Fibroblast of lung (primary cell): ENCODE measurements around the gene HES1. TPM values are rescaled to one million over a fixed set of nuclear protein-coding genes. Genes with fewer than 3 reads are reported as not detected.

Source experiments
- DNase-seq, 2 donors: peaks; one replicate each; pipeline versions ENCODE4 v3.0.0 to v3.0.0-alpha.2; 2010; ENCODE audit warnings: low read depth in 2 of 2
- H2AFZ ChIP-seq: 2 replicates; pipeline ENCODE4 v1.5.1; 2012; ENCODE audit warnings: low read length, control low read depth, inconsistent platforms
- H3K27ac ChIP-seq: 2 replicates; pipeline ENCODE4 v1.5.1; 2011; ENCODE audit warnings: low read length, control low read depth; ENCODE audit not compliant: insufficient read depth
- H3K27me3 ChIP-seq: 2 replicates; pipeline ENCODE4 v1.5.1; 2011; ENCODE audit warnings: mild to moderate bottlenecking, low read length; ENCODE audit not compliant: control insufficient read depth, insufficient read depth
- H3K36me3 ChIP-seq: 2 replicates; pipeline ENCODE4 v1.5.1; 2011; ENCODE audit warnings: low read length; ENCODE audit not compliant: control insufficient read depth, insufficient read depth
- H3K4me1 ChIP-seq: 2 replicates; pipeline ENCODE4 v1.5.1; 2011; ENCODE audit warnings: low read length; ENCODE audit not compliant: control insufficient read depth, insufficient read depth; ENCODE audit errors: extremely low read depth
- H3K4me2 ChIP-seq: 2 replicates; pipeline ENCODE4 v1.5.1; 2011; ENCODE audit warnings: low read length, control low read depth; ENCODE audit not compliant: insufficient read depth; ENCODE audit errors: extremely low read depth
- H3K4me3 ChIP-seq, 4 experiments: fragments of 200-600 bp in 1 of 4; sonication (generic) in 1 of 4; replicated peaks in 1 of 4; 2 replicates each; pipeline ENCODE4 v1.5.1; 2011 to 2016; ENCODE audit warnings: low read length in 4 of 4, low read depth in 3 of 4, mild to moderate bottlenecking in 3 of 4, control low read depth in 2 of 4, inconsistent platforms in 1 of 4, mixed read lengths in 1 of 4; ENCODE audit not compliant: insufficient read depth in 1 of 4; ENCODE audit errors: control extremely low read depth in 1 of 4
- H3K79me2 ChIP-seq: 2 replicates; pipeline ENCODE4 v1.5.1; 2012; ENCODE audit warnings: mild to moderate bottlenecking, low read length, inconsistent platforms; ENCODE audit not compliant: control insufficient read depth, insufficient read depth
- H3K9ac ChIP-seq: 2 replicates; pipeline ENCODE4 v1.5.1; 2011; ENCODE audit warnings: mild to moderate bottlenecking, low read length, control low read depth; ENCODE audit not compliant: insufficient read depth
- H3K9me3 ChIP-seq: 2 replicates; pipeline ENCODE4 v1.5.1; 2012; ENCODE audit warnings: low read depth, low read length; ENCODE audit not compliant: control insufficient read depth, insufficient read depth
- H4K20me1 ChIP-seq: 2 replicates; pipeline ENCODE4 v1.5.1; 2011; ENCODE audit warnings: low read length; ENCODE audit not compliant: control insufficient read depth, insufficient read depth; ENCODE audit errors: extremely low read depth
- CTCF ChIP-seq, 2 donors: IDR thresholded peaks in 1 of 2; conservative IDR thresholded peaks in 1 of 2; 1 replicate in 1 of 2; 2 replicates in 1 of 2; pipeline ENCODE4 v1.5.1; 2011 to 2012; ENCODE audit warnings: low read length in 2 of 2, control low read depth in 1 of 2, inconsistent platforms in 1 of 2, low read depth in 1 of 2, mild to moderate bottlenecking in 1 of 2
- EZH2 ChIP-seq: IDR thresholded peaks from 2 replicates; pipeline ENCODE4 v1.5.1; 2012; ENCODE audit warnings: low read length, control low read depth, mild to moderate bottlenecking; ENCODE audit errors: missing control alignments
- polyA plus RNA-seq, 2 donors: library from polyadenylated mRNA; depleted of rRNA in 1 of 2; stranded (reverse) in 1 of 2; unstranded in 1 of 2; fragments of >200 nt; gene quantifications; 2 replicates each; pipeline ENCODE4 v1.2.1, GENCODE V29; 2011 to 2012; ENCODE audit warnings: missing spikeins in 1 of 2
- total RNA-seq: library from RNA; depleted of rRNA; stranded (reverse); fragments of >200 nt; gene quantifications from 2 replicates; pipeline ENCODE4 v1.2.1, GENCODE V29; 2014

The HES1 gene
- total and polyA plus RNA-seq, 2 donors (not counting 1 experiment from before 2014, with no cell fraction given), result 0.17 to 1.2 TPM

- Histone ChIP-seq H3K27me3 (peaks cover 4% of the 10 kb centered on the region), H2AFZ (no peak overlapping the region), H3K9ac (no peak overlapping the region), H3K36me3 (no peaks in the 10 kb centered on the region), H3K79me2 (no peaks in the 10 kb centered on the region), H3K4me3 (no peak overlapping the region), H4K20me1 (no peaks in the 10 kb centered on the region), H3K27ac (no peak overlapping the region), H3K4me2 (no peak overlapping the region), H3K9me3 (no peaks in the 10 kb centered on the region), H3K4me1 (no peaks in the 10 kb centered on the region)
- TF ChIP-seq CTCF (conservative IDR thresholded peaks at IDR 0.05 in 1 of 2, IDR thresholded peaks at IDR 0.05 in 1 of 2; ENCODE audit: low read depth in 1 of 2, low read length in 2 of 2), result no peak
- no peak for TF ChIP-seq EZH2
- no peak for DNase-seq
These were observed 37.1 kb upstream of the HES1 start for GRCh38 chr3:194098843-194099183.

GRCh38 chr3:194099215-194099614, 36.7 kb upstream of the HES1 start:
- Histone ChIP-seq H3K9me3 (no peaks in the 10 kb centered on the region), H3K27me3 (peaks cover 4% of the 10 kb centered on the region)

GRCh38 chr3:194100856-194101390, 35.0 kb upstream of the HES1 start:
- Histone ChIP-seq H3K9me3 (no peaks in the 10 kb centered on the region), H3K4me1 (no peaks in the 10 kb centered on the region), H3K9ac (no peak overlapping the region), H3K27ac (no peak overlapping the region), H2AFZ (no peak overlapping the region), H4K20me1 (no peaks in the 10 kb centered on the region), H3K4me3 (no peak overlapping the region), H3K27me3 (peaks cover 7% of the 10 kb centered on the region), H3K79me2 (no peaks in the 10 kb centered on the region), H3K4me2 (no peak overlapping the region), H3K36me3 (no peaks in the 10 kb centered on the region)
- no peak for DNase-seq
- TF ChIP-seq CTCF (conservative IDR thresholded peaks at IDR 0.05 in 1 of 2, IDR thresholded peaks at IDR 0.05 in 1 of 2; ENCODE audit: low read depth in 1 of 2, low read length in 2 of 2) (no peak), EZH2 (no peak)

More at GRCh38 chr3:194099215-194099614, 36.7 kb upstream of the HES1 start:
- Histone ChIP-seq H4K20me1 (no peaks in the 10 kb centered on the region), H3K9ac (no peak overlapping the region), H3K27ac (no peak overlapping the region), H3K4me2 (no peak overlapping the region), H3K36me3 (no peaks in the 10 kb centered on the region), H3K4me3 (no peak overlapping the region), H3K79me2 (no peaks in the 10 kb centered on the region), H2AFZ (no peak overlapping the region), H3K4me1 (no peaks in the 10 kb centered on the region)
- TF ChIP-seq CTCF (conservative IDR thresholded peaks at IDR 0.05 in 1 of 2, IDR thresholded peaks at IDR 0.05 in 1 of 2; ENCODE audit: low read depth in 1 of 2, low read length in 2 of 2) (no peak), EZH2 (no peak)
- no peak for DNase-seq
